ENCODE measurements around the gene ASCC3.
A peak's percentile ranks its signal among the peaks of the same experiment; 100 is the strongest.

The ASCC3 gene

DNA sequence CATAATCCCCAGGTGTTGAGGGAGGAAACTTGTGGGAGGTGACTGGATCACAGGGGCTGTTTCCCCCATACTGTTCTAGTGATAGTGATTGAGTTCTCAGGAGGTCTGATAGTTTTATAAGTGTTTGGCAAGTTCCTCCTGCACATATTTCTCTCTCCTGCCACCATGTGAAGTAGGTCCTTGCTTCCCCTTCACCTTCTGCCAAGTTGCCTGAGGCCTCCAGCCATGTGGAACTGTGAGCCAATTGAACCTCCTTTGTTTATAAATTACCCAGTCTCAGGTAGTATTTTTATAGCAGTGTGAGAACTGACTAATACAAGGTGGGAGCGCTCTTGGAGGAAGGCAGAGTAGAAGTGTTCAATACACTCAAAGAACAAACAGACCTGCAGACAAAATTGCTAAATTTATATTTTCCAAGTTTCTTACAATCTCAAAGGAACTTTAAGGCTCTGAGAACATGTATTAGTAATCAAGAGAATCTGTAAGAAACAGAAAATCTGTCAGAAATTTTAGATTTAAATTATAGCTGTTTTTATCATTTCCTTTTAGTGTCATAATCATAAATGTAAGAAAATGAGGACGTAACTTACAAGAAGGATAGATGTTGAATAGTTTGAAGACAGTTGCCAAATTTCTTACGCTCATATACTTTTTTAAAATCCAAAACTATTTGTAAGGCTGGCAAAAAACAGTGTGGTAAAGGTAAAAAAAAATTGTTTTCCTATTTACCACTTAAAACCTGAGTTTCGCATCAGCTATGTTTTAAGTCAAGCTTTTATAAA lies 77.7 kb downstream of the ASCC3 start:
- peak overlapping the region; percentile 13; the same call in 1 of the 2 replicates for H3K27ac ChIP-seq
- TF ChIP-seq, protein P1, sequence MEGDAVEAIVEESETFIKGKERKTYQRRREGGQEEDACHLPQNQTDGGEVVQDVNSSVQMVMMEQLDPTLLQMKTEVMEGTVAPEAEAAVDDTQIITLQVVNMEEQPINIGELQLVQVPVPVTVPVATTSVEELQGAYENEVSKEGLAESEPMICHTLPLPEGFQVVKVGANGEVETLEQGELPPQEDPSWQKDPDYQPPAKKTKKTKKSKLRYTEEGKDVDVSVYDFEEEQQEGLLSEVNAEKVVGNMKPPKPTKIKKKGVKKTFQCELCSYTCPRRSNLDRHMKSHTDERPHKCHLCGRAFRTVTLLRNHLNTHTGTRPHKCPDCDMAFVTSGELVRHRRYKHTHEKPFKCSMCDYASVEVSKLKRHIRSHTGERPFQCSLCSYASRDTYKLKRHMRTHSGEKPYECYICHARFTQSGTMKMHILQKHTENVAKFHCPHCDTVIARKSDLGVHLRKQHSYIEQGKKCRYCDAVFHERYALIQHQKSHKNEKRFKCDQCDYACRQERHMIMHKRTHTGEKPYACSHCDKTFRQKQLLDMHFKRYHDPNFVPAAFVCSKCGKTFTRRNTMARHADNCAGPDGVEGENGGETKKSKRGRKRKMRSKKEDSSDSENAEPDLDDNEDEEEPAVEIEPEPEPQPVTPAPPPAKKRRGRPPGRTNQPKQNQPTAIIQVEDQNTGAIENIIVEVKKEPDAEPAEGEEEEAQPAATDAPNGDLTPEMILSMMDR (conservative IDR thresholded peaks at IDR 0.05) = no peak

DNA sequence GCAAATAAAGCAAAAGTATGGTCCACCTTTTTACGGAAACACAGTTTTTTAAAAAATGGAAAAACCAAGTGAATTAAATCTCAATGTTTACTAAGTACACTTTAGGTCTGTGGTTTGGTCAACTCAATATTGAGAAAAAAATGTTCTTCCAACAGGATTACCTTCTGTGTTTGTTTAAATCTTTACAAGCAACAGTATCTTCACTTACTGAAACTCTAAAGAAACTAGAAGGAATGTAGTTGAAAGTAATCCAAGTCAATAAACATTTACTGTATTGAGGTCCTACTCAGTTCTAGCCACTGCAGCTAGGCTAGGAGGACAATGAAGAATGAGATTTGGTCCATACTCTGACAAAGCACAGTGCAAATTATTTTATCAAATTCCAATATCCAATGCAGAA lies 80.1 kb downstream of the ASCC3 start:
- TF ChIP-seq, protein P1 (conservative IDR thresholded peaks at IDR 0.05) = no peak

DNA sequence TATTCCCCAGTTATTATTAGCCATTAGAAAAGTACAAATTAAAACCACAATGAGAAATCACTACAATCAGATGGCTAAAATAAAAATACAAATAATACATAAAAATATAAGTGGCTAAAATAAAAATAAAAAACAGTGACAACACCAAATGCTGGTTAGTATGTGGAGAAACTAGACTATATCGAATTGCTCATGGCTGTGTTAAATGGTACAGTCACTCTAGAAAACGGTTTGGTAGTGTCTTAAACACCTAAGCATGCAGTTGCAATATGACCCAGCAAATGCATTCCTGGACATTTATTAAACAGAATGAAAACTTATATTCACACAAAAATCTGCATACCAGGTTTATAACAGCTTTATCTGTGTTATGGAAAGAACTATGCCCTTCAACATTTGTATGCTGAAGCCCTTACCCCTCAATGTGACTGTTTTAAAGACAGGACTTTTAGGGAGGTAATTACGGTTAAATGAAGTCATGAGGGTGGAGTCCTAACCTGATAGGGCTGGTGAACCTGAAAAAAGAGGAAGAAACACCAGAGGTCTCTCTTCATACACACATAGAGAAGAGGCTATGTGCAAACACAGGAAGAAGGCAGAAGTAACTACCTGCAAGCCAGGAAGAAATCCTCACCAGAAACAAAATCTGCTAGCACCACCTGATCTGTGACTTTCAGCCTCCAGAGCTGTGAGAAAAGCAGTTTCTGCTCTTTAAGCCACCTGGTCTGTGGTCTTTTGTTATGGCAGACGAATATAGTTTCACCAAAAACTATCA lies 84.9 kb downstream of the ASCC3 start:
- TF ChIP-seq, protein P1 (conservative IDR thresholded peaks at IDR 0.05) = peak; percentile 18; the same call in 1 of the 2 replicates
- no peak overlapping the region for H3K27ac ChIP-seq

More for the DNA sequence above, 80.1 kb downstream of the ASCC3 start:
- H3K27ac ChIP-seq = peak overlapping the region; percentile 41

DNA sequence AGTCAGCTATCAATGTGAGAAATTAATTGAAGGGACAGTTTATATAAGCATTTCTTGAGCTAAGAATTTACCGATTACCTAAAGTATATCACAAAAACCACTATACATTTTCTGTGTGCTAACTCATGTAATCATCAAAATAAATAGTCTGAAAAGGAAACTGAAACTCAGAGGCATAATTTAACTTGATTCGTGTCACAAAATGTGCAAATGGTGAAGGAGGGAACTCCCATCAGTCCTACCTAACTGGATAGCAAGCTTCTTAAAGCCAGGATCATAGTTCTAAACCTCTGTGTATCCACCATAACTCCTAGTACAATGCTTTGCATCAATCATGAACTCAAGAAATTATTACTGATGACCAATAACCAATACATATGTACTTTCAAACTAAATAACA lies 91.0 kb downstream of the ASCC3 start:
- TF ChIP-seq, protein P1 (conservative IDR thresholded peaks at IDR 0.05) = no peak
- H3K27ac ChIP-seq = no peak overlapping the region

DNA sequence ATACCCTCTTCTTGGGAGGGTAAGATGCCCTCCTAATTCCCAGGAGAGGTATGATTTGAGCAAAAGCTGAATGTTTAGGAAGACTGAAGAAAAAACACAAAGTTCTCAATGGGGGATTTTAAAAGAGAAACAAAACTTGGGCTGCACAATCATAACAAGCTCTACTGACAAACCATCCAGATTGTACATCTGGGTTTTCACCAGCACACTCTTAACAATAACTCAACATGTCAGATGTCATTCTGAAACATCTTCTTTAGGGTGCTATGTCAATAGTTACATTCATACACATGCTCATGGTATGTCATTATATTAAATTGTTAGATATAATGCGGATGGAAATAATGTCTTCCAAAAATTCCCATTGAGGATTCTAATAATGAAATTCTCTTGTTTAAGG lies 95.1 kb downstream of the ASCC3 start:
- TF ChIP-seq, protein P1 (conservative IDR thresholded peaks at IDR 0.05) = no peak

DNA sequence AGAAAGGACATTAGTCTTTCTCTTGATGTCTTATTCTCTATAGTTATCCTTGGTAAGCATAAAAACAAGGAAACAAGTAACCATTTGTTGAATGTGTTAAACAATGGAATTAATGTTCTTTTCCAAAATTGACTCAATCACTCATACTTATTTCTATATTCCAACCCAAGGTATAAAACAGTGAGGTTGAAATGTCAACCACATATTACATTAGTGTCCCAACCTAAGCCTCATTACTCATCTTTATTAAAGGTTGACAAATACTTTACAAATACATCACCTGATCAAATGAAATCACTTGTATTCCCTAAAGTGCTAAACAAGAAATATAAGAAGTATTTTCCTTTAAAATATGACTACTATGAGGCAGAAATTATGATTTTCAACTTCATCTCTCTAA lies 100.5 kb downstream of the ASCC3 start:
- H3K27ac ChIP-seq = no peak overlapping the region
- TF ChIP-seq, protein P1 (conservative IDR thresholded peaks at IDR 0.05) = no peak

More for the DNA sequence above, 95.1 kb downstream of the ASCC3 start:
- H3K27ac ChIP-seq = no peak overlapping the region

DNA sequence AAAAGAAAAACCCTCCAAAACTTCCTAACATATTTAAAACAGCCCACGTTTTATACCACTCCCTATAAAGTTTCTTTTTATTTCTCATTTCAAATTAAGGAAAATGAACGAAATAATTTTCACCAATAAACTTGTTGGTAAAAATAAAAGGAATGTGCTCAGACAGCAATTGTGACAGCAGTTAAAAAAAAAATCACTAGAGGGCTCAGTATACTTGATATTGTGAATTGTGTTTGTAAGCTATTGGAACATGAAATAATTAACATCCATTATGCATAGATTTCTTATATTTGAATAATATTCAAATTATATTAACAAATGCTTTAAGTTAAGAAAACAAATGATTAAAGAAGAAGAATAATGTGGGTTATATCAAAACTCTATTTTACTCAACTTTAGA lies 105.5 kb downstream of the ASCC3 start:
- no peak overlapping the region for H3K27ac ChIP-seq
- TF ChIP-seq, protein P1 (conservative IDR thresholded peaks at IDR 0.05) = peak; percentile 70
